ENCODE measurements around the gene IL16. TPM values are rescaled to one million over a fixed set of nuclear protein-coding genes. Genes with fewer than 3 reads are reported as not detected.

IL16 gene
- total RNA-seq = 10 to 100 TPM in 3 of 4 donors, 1 to 10 TPM in 1; 9.7 to 15.2 (median 10.9) TPM

GRCh38 chr15:81196576-81197254 lies at the start of gene IL16:
Gene IL16, plus strand, starts transcription at chr15:81196879. Its CDS starts 28,521 bp downstream, at chr15:81225400.
- TF ChIP-seq, protein P1, sequence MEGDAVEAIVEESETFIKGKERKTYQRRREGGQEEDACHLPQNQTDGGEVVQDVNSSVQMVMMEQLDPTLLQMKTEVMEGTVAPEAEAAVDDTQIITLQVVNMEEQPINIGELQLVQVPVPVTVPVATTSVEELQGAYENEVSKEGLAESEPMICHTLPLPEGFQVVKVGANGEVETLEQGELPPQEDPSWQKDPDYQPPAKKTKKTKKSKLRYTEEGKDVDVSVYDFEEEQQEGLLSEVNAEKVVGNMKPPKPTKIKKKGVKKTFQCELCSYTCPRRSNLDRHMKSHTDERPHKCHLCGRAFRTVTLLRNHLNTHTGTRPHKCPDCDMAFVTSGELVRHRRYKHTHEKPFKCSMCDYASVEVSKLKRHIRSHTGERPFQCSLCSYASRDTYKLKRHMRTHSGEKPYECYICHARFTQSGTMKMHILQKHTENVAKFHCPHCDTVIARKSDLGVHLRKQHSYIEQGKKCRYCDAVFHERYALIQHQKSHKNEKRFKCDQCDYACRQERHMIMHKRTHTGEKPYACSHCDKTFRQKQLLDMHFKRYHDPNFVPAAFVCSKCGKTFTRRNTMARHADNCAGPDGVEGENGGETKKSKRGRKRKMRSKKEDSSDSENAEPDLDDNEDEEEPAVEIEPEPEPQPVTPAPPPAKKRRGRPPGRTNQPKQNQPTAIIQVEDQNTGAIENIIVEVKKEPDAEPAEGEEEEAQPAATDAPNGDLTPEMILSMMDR (IDR thresholded peaks at IDR 0.05) = no peak
- no peak for TF ChIP-seq POLR2A (IDR thresholded peaks at IDR 0.05)
- intact Hi-C loops (cut with DNase I; ENCODE audit: low total_unique reads) = no loop called here
- DNase-seq (ENCODE audit: low spot score in 2 of 2) = peak in 1 of 2 donors; percentile 13
- 81 to 91% methylated on average over 14 to 16 of the region's 16 CpGs for WGBS, 2 donors
- H3K4me3 ChIP-seq (ENCODE audit: low read depth, poor library complexity, severe bottlenecking) = no peak within 1 kb of the TSS

DNA sequence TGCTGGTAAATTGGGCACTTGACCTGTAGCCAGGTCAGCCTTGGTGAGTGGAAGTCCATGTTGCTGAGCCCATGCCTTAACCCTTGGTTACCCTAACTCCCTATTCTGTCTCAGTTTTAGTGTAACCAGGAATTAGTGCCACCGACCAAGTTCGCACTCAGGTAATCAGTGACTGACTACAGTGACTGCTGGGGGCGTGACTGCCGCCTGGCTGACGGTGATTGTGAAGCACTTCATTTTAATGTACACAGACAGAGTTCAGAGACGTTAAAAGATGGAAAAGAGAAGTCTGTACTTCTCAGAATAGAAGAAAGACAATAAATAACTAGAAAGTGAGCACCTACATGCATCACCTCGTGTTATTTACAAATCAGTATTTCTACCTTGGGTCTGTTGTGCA lies 45.3 kb upstream of the IL16 start:
- 85 to 87% methylated on average over 7 of the region's 7 CpGs for WGBS, 2 donors
- DNase-seq (ENCODE audit: low spot score in 2 of 2) = no peak
- intact Hi-C loops (cut with DNase I; ENCODE audit: low total_unique reads) = no loop called here
- no peak for TF ChIP-seq POLR2A (IDR thresholded peaks at IDR 0.05)
- TF ChIP-seq, protein P1 (IDR thresholded peaks at IDR 0.05) = no peak
- H3K4me3 ChIP-seq (ENCODE audit: low read depth, poor library complexity, severe bottlenecking) = no peak overlapping the region

DNA sequence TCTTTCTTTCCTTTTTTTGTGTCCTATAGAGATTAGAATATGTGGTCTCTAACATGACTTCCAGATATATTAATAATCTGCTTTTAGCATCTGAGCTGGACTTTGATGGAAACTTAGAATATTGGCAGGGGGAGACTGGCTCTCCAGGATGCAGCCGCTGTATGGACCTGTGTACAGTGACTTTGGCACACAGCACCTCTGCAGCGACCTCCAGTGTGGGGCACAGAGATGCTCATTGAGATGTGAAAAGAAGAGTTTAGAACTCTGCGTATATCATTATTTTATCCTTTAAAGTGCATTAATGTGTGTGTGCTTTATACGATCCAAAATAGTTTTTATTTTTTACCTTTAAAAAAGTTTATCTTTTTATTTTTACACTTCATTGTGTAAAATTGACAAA lies 44.3 kb upstream of the IL16 start:
- TF ChIP-seq, protein P1 (IDR thresholded peaks at IDR 0.05) = no peak
- TF ChIP-seq POLR2A (IDR thresholded peaks at IDR 0.05) = no peak
- intact Hi-C loops (cut with DNase I; ENCODE audit: low total_unique reads) = no loop called here
- H3K4me3 ChIP-seq (ENCODE audit: low read depth, poor library complexity, severe bottlenecking) = no peak overlapping the region
- WGBS, 2 donors = 96 to 97% methylated on average over 4 of the region's 4 CpGs
- DNase-seq (ENCODE audit: low spot score in 2 of 2) = no peak

DNA sequence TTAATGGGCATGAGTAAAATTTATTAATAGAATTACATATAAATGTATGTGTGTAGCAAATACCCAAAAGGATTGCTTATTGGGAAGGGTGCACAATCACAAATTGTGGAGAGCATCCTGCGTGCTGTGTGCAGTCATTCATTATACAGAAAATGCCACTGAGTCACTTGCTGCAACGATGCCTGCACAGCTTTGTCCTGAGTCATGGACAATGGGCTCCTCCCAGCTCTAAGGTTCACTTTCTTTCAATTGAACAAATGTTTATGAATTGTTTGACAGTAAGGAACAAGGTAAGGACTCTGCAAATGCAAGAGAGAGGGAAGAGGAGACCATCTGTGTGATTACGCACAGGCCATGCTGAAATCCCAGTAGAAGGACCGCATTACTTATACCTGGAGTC lies 43.9 kb upstream of the IL16 start:
- WGBS, 2 donors = 89 to 92% methylated on average over 4 of the region's 4 CpGs
- intact Hi-C loops (cut with DNase I; ENCODE audit: low total_unique reads) = no loop called here
- no peak overlapping the region for H3K4me3 ChIP-seq (ENCODE audit: low read depth, poor library complexity, severe bottlenecking)
- no peak for DNase-seq (ENCODE audit: low spot score in 2 of 2)
- TF ChIP-seq, protein P1 (IDR thresholded peaks at IDR 0.05) = no peak
- no peak for TF ChIP-seq POLR2A (IDR thresholded peaks at IDR 0.05)

GRCh38 chr15:81155375-81156218 lies 41.1 kb upstream of the IL16 start:
- no peak overlapping the region for H3K4me3 ChIP-seq (ENCODE audit: low read depth, poor library complexity, severe bottlenecking)
- peak; percentile 81 to 88 for DNase-seq (ENCODE audit: low spot score in 2 of 2)
- TF ChIP-seq, protein P1 (IDR thresholded peaks at IDR 0.05) = peak in 1 of 3 donors; percentile 24
- TF ChIP-seq POLR2A (IDR thresholded peaks at IDR 0.05) = no peak
- intact Hi-C loops (cut with DNase I; ENCODE audit: low total_unique reads) = loop anchor here (1.0 kb wide), 1 partner anchor 111 kb away; no protein-coding TSS in a partner anchor
- WGBS, 2 donors = 44 to 46% methylated on average over 10 of the region's 10 CpGs
